ENCODE measurements around the gene ZNF646. TPM values are rescaled to one million over a fixed set of nuclear protein-coding genes. Genes with fewer than 3 reads are reported as not detected.

ZNF646 gene
- total and polyA plus RNA-seq, 8 donors, result 3.9 to 12.6 (median 7.0) TPM

DNA sequence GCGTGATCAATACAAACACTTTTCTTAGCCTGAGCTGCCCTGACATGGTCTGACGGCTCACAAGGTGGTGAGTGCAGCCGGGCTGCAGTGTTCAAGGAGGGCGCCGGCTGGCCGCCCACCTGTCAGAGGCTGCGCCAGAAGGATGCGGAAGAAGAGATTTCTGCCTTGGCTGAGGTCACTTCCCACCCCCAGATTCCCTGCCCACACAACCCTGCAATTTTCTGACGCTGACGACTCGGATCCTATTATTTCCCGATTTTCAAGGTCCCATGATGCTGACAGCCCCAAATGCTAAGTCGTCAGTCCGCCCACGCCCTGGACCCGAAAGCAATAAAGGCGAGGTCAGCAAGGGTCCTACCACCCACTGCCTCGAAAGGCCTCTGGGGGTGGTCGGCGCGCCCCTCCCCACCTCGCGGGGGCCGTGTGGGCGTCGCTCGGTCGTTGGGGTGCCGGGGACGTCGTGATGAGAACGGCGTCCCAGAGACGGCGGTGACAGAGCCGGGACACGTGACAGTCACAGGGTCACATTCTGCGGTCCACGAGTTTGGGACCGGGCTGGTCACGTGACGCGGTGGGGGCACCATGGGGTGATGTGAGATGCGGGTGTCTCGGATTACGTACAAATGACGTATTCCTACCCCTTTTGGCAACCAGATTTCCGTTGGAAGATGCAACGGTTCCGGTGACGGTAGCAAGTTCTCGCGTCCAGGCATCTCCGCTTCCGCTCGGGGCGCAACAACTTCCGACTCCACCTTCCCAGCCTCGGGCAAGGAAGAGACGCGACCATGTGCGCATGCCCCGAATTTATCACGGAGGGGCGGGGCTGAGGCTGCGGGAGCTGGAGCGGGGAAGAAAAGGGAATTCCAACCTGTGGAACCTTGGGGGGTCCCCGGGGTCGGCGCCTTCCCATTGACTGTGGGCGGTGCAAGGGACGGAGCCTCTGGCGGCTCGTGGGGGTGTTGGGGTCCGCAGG is 41.2 kb upstream of the ZNF646 start, which contains the start of gene STX4:
STX4 (plus strand) TSS at position 823 of the 973 bp plus-strand sequence. CDS start 248 bp downstream, outside the sequence.
- peaks cover 0 to 4% (median 4%) of the 10 kb centered on the region in 3 donors for H3K36me3 ChIP-seq
- no peak for TF ChIP-seq CTCF (IDR thresholded peaks at IDR 0.05)
- intact Hi-C loops (cut with DNase I), result no loop called here
- 0% methylated on average over 74 to 75 of the region's 75 CpGs for WGBS, 2 donors
- H3K4me3 ChIP-seq, result peak within 1 kb of the TSS; percentile 82 to 99 (median 96)
- no peaks in the 10 kb centered on the region for H3K9me3 ChIP-seq
- H3K27ac ChIP-seq, result peak within 1 kb of the TSS; percentile 85 to 96 (median 90)
- no peaks in the 10 kb centered on the region for H3K27me3 ChIP-seq
- DNase-seq, result peak; percentile 96 to 99 (median 98)
- FAIRE-seq, result no peak
- peaks cover 4 to 5% (median 4%) of the 10 kb centered on the region in 3 donors for H3K4me1 ChIP-seq
- ATAC-seq, result peak; percentile 94 to 98 (median 95)

GRCh38 chr16:31033709-31034492 is 40.3 kb upstream of the ZNF646 start:
- TF ChIP-seq CTCF (IDR thresholded peaks at IDR 0.05), result no peak
- 1% methylated on average over 47 of the region's 47 CpGs for WGBS, 2 donors
- H3K27ac ChIP-seq, result peak overlapping the region; percentile 85 to 96 (median 90)
- H3K27me3 ChIP-seq, result no peaks in the 10 kb centered on the region
- FAIRE-seq, result no peak
- DNase-seq, result peak; percentile 88 to 97 (median 93)
- H3K4me1 ChIP-seq, result peaks cover 4 to 5% (median 4%) of the 10 kb centered on the region in 3 donors
- peaks cover 4 to 10% (median 5%) of the 10 kb centered on the region in 3 donors for H3K36me3 ChIP-seq
- peak; percentile 83 to 91 (median 86) for ATAC-seq
- intact Hi-C loops (cut with DNase I), result no loop called here
- peak overlapping the region; percentile 82 to 99 (median 96) for H3K4me3 ChIP-seq
- H3K9me3 ChIP-seq, result no peaks in the 10 kb centered on the region

GRCh38 chr16:31036691-31037090 is 37.5 kb upstream of the ZNF646 start:
- Histone ChIP-seq H3K27me3 (no peaks in the 10 kb centered on the region), H3K27ac (no peak overlapping the region), H3K9me3 (no peaks in the 10 kb centered on the region), H3K36me3 (peaks cover 4 to 26% (median 8%) of the 10 kb centered on the region in 3 donors), H3K4me3 (no peak overlapping the region), H3K4me1 (peaks cover 4 to 5% (median 4%) of the 10 kb centered on the region in 3 donors)
- ATAC-seq (no peak), FAIRE-seq (no peak), DNase-seq (no peak)
- intact Hi-C loops (cut with DNase I), result no loop called here
- WGBS, 2 donors, result 60 to 77% methylated on average over 2 of the region's 2 CpGs
- TF ChIP-seq CTCF (IDR thresholded peaks at IDR 0.05), result no peak

DNA sequence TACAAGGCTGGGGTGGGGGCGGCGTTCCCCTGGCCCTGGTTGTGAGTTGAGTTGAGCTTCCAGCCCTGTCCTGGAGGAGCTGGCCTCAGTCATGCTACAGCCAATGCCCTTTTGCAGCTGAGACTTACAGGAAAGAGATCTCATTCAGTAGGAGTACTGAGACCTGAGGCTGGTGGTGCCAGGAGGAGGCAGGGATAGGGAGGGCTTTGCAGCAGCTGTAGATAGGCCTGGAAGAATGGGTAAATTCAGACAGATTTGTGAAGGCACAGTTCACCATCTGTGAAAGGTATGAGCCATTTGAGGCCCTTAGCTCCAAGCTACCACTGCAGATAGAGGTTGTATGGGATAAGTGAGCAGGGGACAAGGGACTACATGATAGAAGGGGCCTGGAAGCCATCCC is 35.2 kb upstream of the ZNF646 start:
- intact Hi-C loops (cut with DNase I), result no loop called here
- 88 to 96% methylated on average over 2 of the region's 2 CpGs for WGBS, 2 donors
- no peaks in the 10 kb centered on the region for H3K27me3 ChIP-seq
- peaks cover 4 to 5% (median 4%) of the 10 kb centered on the region in 3 donors for H3K4me1 ChIP-seq
- FAIRE-seq (no peak), DNase-seq (no peak), ATAC-seq (no peak)
- no peaks in the 10 kb centered on the region for H3K9me3 ChIP-seq
- no peak for TF ChIP-seq CTCF (IDR thresholded peaks at IDR 0.05)
- H3K27ac ChIP-seq, result no peak overlapping the region
- H3K36me3 ChIP-seq, result peaks cover 4 to 26% (median 8%) of the 10 kb centered on the region in 3 donors
- no peak overlapping the region for H3K4me3 ChIP-seq
